Stimulated activated CD4-positive, alpha-beta T cell treated with anti-CD3 and anti-CD28 coated beads, TNF-alpha, amount 100 ng/mL, for 24 hours (primary cell): ENCODE measurements around the gene SPATA31A5.
"Not testable (repeated sequence)": the region's sequence is repeated elsewhere in the genome, so short reads cannot be mapped to it uniquely, and the experiment has no call there.

Source experiments
- DNase-seq, 3 experiments: peaks; one replicate each; pipeline ENCODE4 v3.0.0-alpha.2; 2020; ENCODE audit warnings: low read depth in 3 of 3

The SPATA31A5 gene

DNA sequence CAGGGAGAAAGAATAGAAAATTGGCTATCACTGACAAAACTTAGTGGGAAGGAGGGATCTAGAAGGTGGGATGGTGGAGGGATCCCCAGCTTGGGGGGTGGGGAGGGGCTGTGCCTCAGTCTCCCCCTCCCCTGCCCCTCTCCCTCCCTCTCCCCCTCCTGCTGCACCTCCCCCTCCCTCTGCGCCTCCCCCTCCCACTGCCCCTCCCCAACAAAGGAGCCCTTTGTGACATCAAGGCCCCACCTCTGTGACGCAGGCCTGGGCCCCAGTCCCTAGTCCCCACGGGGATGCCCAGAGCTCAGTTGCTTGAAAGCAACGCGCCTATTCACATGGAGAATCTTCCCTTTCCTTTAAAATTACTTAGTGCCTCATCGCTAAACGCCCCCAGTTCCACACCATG, at the start of gene SPATA31A5:
SPATA31A5 (plus strand) TSS at position 301 of the 400 bp plus-strand sequence; CDS start at position 330, 29 bp downstream.
- DNase-seq: not testable (repeated sequence)

- DNase-seq: not testable (repeated sequence)
These were observed 48.8 kb downstream of the SPATA31A5 start for GRCh38 chr9:60962990-60963350.

GRCh38 chr9:60966382-60966781, 52.2 kb downstream of the SPATA31A5 start:
- not testable (repeated sequence) for DNase-seq
